Kidney capillary endothelial cell (primary cell): ENCODE data around the gene IL3.
"Not testable (repeated sequence)": the region's sequence is repeated elsewhere in the genome, so short reads cannot be mapped to it uniquely, and the experiment has no call there.

ENCODE experiments used
- DNase-seq: peaks from one replicate; pipeline ENCODE4 v3.0.0-alpha.2; 2018; ENCODE audit warnings: low spot score

IL3 gene

GRCh38 chr5:132095077-132095410, 34.6 kb downstream of the IL3 start:
- no peak for DNase-seq

- no peak for DNase-seq
Observed at GRCh38 chr5:132095424-132095972, 35.0 kb downstream of the IL3 start.

- DNase-seq: no peak
Observed at GRCh38 chr5:132096904-132097303, 36.4 kb downstream of the IL3 start.

- DNase-seq: no peak
Observed at GRCh38 chr5:132098151-132098594, 37.7 kb downstream of the IL3 start.

GRCh38 chr5:132098621-132099020, 38.2 kb downstream of the IL3 start:
- DNase-seq: no peak

- DNase-seq: no peak
Observed at GRCh38 chr5:132099076-132099748, 38.8 kb downstream of the IL3 start.

- DNase-seq: no peak
Observed at GRCh38 chr5:132099905-132100304, 39.5 kb downstream of the IL3 start.

- DNase-seq: no peak
Observed at GRCh38 chr5:132100672-132101261, 40.3 kb downstream of the IL3 start.

- no peak for DNase-seq
Observed at GRCh38 chr5:132101385-132101880, 41.0 kb downstream of the IL3 start.

- no peak for DNase-seq
Observed at GRCh38 chr5:132102101-132102701, 41.7 kb downstream of the IL3 start.

GRCh38 chr5:132102944-132103331, 42.5 kb downstream of the IL3 start:
- no peak for DNase-seq

GRCh38 chr5:132103332-132103951, 43.0 kb downstream of the IL3 start:
- peak; percentile 90 for DNase-seq

- DNase-seq: no peak
Observed at GRCh38 chr5:132103969-132104391, 43.5 kb downstream of the IL3 start.

GRCh38 chr5:132104556-132104955, 44.1 kb downstream of the IL3 start:
- DNase-seq: no peak

GRCh38 chr5:132105688-132106087, 45.2 kb downstream of the IL3 start:
- no peak for DNase-seq

- DNase-seq: not testable (repeated sequence)
Observed at GRCh38 chr5:132108495-132108894, 48.0 kb downstream of the IL3 start.

GRCh38 chr5:132108957-132109356, 48.5 kb downstream of the IL3 start:
- DNase-seq: not testable (repeated sequence)

GRCh38 chr5:132109494-132110053, 49.1 kb downstream of the IL3 start:
- no peak for DNase-seq

- no peak for DNase-seq
Observed at GRCh38 chr5:132110195-132110594, 49.7 kb downstream of the IL3 start.

GRCh38 chr5:132110930-132111329, 50.5 kb downstream of the IL3 start:
- DNase-seq: no peak

- DNase-seq: no peak
Observed at GRCh38 chr5:132112111-132112510, 51.7 kb downstream of the IL3 start.
